Fibroblast of skin of abdomen (primary cell): Measurements from ENCODE around the gene GPR39.

Experiments used
- DNase-seq: peaks from one replicate; pipeline ENCODE4 v3.0.0-alpha.2; 2013

The GPR39 gene

DNA sequence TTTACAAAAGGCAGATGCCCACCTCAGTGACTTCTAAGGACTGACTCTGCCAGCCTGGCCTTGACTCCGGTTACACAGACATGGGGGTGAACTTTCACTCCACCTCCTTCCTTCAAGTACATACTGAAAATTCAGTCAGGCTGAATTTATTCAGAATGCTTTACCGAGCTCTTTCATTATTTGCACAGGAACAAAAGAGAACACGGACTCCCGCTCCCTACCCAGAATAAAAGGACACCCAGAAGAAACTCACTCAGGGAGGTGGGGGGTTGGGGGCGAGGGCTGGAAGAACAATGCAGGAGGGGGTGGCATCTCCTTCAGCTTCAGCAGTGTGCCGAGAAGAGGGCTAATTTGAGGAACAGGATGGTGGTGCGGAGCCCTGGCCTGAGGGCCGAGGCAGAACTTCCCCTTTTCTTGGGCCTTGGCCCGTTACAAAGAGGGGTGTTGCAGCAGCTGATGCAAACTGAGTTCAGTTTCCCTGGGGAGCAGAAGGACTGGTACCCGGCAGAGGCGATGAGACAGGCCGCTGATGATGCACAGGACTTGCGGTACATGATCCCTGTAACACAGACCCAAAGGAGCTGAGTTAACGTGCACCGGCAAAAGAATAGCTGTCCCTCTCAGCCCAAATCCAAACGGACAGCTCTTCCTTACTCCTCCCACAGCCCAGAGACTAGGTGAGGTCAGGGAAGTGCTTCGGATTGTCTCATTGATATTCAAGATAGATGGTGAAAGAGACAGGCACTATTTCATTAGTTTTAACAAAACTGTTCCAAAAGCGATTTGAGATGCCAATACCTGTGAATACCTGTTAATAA lies 229.3 kb downstream of the GPR39 start:
- no peak for DNase-seq

DNA sequence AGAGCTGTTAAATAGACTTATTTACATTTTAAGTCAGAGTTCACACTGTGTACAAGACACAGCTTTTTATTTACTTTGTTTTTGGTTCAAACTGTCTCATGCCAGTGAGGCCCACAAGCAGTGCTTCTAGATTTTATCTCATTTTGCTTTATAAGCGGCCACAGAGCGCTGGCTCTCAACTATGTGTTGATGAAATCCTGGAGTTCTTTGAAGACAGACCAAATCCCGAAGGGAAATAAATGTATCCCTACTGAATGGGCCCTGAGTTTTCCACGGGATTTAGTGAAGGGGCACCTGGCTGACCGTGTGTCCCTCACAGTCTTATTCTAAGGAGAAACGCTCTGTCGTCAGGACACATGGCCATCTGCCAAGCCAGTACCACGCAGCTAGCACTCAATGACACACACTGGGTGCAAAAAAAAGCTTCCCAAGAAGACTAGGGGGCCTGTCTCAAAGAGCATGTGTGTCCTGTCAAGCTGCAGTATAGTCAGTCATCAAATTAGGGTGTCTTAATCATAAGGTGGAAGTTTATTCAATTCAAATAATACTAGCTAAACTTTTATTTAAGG lies 230.0 kb downstream of the GPR39 start:
- no peak for DNase-seq

DNA sequence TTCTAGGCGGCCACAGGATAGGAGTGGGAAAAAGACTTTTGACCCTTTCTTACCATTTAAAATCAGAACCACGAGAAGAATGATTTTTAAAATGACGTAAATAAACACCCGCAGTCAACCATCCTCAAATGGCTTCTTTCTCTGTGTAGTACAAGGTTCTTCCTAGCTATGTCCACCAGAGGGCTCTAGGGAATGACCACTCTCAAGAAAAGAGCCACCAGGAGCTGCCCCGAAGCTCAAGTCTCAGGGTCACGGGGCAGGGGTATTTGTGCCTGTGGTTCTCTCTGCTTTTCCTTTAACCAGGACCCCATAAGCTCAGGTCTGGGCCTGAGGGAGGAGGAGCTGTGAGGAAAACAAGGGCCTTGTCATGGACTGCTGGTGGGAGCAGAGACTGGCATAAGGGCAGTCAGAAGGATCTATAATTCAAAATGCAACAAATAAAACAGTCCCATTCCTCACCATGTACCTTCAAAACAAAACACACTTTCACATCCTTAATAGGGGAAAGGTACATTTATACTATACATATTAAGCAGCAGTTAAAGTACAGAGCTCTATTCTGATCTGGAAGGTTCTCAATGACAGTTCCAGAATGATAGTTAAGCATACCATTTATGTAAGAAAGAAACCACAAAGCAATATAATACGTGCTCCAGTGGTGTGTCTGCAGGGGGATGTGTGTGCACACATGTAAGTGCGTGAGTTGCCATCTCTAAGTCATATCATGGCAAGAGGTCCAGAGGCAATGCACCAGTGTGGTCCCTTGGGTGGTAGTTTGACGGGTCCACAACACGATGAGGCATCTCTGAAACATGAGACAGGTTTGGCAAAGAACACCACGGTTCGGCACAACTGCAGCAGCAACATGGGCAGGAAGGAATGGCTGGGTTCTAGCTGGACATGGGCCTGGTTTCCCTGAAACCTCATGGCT lies 234.8 kb downstream of the GPR39 start:
- DNase-seq = peak; percentile 39

- DNase-seq = no peak
These were observed 235.9 kb downstream of the GPR39 start for GRCh38 chr2:132652474-132652873.

DNA sequence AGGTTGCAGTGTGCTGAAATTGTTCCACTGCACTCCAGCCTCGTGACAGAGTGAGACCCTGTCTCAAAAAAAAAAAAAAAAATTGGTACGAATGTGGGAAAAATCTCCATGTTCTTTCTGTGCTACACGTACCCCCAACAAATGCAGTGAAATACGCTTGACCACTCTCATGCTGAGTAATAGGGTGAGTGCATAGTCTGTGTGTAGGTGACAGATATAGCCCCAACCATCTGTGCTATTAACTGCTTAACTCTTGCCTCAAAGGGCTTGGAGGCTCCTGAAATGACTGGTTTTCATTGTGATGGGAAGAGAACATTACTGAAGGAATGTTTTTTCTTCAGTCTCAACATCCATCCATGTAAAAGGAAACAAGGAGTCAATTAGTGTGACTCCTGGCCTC lies 237.7 kb downstream of the GPR39 start:
- no peak for DNase-seq

GRCh38 chr2:132654968-132655367 lies 238.4 kb downstream of the GPR39 start:
- DNase-seq = no peak

GRCh38 chr2:132656266-132656975 lies 239.8 kb downstream of the GPR39 start:
- DNase-seq = no peak

- no peak for DNase-seq
These were observed 242.7 kb downstream of the GPR39 start for GRCh38 chr2:132659331-132659730.

GRCh38 chr2:132662732-132663131 lies 246.1 kb downstream of the GPR39 start:
- DNase-seq = peak; percentile 16

DNA sequence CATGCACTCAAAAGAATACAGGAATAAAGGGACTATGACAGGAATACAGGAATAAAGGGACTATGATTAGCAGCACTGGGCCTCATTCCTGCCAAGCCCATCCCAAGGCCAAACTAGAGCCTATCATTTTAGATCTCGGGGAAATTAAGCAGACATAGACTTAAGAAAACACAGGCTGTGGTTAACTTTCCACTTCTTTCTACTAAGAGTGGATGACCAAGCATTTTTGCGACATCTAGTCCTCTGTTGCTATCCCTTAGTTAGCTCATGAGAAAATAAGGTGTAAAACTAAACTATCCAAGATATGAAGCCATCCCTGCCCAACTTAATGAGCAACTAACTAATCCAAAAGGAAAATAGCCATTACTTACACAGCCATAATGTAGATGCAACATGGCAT lies 247.5 kb downstream of the GPR39 start:
- no peak for DNase-seq

- DNase-seq = peak; percentile 46
These were observed 249.0 kb downstream of the GPR39 start for GRCh38 chr2:132665401-132666140.

GRCh38 chr2:132667706-132668105 lies 251.1 kb downstream of the GPR39 start:
- DNase-seq = peak; percentile 37

DNA sequence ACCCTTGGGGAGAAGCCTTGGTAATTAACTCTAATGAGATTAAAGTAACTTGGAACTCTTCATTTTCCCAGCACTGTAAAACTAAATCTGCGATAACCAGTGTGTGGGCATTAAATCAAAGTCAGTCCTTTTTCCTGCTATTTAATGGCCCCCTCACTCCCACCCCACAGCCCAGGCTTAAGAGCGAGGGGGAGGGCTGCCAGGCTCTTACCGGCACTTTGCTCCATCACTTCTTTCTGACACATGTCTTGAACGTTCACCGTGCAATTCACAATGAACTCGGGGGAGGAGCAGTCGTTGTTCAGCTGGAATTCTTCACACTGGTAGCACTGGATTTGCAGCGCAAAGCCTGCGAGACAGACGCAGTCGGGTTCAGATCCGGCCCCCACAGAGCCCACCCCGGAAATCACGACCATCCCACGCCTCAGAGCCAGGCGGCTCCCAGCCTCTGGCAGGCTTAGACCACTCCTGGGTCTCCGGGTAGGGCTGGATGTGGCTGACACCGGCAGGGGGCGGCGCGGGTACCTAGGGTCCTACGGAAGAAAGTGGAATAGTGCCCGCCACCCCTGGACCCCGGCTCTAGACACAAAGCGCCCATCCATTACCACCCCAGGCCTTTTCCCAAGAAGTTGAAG lies 251.7 kb downstream of the GPR39 start:
- DNase-seq = peak; percentile 22

DNA sequence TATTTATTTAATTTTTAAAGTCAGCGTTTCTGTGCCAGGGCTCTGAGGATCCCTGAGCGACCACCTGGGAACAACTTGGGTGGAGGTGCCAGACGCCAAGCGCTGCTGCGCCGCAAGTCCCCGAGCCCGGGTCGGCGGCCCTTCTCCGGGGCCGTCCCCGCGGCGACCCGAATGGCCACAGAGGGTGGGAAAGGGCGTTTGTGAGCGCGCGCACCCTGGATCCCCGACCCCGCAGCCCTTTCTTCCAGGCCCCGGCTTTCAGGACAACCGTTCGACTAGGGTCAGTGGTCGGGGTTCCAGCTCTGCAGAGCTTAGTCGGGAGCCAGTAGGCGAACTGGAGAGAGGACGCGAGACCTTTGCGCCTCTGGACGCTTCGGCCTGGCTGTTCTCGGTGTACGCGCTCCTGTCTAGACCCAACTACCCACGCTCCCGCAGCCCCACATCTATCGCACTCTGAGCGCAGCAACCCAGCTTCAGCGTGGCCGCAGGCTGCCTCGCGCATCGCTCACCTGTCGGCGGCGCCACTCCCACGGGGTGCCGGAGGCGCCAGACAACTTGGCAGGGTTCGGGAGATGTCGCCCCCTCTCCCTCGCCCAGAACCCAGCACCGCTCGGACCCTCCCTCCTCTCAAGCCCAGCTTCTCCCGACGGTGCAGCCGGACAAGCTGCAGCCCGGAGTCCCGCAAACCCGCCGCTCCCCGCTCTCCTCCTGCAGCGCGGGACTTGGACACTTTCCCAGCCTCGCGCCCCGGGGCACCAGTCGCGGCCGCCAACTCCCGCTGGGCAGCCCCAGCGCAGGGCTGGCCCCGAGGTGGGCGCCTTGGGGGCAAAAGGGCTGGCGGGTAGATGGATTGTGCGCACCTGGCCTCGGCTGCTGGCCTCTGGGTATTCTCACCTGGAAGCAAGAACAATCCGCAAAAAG lies 252.6 kb downstream of the GPR39 start:
- no peak for DNase-seq

- no peak for DNase-seq
These were observed 253.4 kb downstream of the GPR39 start, which contains the start of gene LYPD1 for GRCh38 chr2:132669908-132670495. Gene LYPD1 (minus strand): TSS chr2:132670205. CDS start chr2:132669932, 273 bp downstream.

GRCh38 chr2:132670496-132671150 lies 254.0 kb downstream of the GPR39 start:
- peak; percentile 11 for DNase-seq

DNA sequence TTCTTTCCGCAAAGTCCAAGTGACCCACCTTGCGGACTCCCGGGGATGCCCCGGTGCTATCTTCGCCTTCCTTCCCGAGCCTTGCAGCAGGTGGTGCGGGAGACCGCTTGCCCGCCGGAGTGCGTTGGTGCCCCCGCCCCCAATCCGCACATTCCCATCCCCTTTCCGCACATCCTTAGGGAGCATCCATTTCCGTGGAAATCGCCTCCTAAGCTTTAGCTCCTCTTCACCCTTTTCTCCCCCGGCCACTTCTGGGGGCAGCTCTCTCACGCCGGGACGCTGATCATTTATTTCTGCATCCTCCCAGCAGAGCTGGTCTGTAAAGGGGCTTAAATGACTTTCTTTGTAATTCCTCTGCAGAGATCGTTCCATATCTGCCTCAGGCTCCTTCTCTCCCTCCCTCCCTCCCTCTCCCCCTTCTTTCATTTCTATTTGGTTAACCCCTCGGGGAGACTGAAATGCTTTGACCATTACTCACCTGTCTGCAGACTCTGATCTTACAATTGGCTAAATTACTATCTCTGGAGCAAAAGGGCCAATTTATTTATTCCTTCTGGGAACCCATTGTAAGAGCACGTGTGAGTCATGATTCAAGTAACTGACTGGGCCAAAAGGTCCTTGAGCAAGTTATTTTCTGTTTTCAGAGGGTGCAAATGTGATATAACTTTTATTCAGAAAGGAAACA lies 254.7 kb downstream of the GPR39 start:
- DNase-seq = peak; percentile 93

DNA sequence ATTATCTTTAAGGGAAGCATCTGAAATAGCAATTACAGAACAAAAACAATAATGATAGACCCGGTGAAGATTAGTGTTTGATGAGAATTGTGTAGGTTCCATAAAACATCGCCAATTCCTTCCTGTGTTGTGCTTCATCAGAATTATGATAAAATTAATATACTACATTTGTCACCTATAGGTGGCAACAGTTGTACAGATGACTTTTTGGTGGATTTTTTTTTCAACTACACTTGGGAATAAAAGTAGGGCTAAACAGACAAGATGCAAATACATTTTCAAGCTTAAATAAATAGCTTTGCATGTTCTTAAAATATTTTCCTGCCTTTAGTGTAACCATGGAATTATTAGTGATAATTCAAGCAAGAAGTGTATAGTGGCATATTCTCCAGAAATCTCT lies 260.4 kb downstream of the GPR39 start:
- DNase-seq = no peak
